K562 (cell line): ENCODE measurements around the gene NES. TPM values are rescaled to one million over a fixed set of nuclear protein-coding genes. Genes with fewer than 3 reads are reported as not detected.

Experiments used
- ATF1 ChIP-seq, 2 experiments: fragments of 450-650 bp in 1 of 2; IDR thresholded peaks; 2 replicates each; pipeline ENCODE4 v1.6.1; 2016; ENCODE audit warnings: missing compliant biosample characterization in 1 of 2, missing genetic modification characterization in 1 of 2
- CHD7 ChIP-seq: fragments of 200-600 bp; sonication (generic); IDR thresholded peaks from one replicate; pipeline ENCODE4 v1.6.1; 2012; ENCODE audit warnings: mild to moderate bottlenecking, low read depth, low read length, inconsistent platforms
- CTCF ChIP-seq, 3 experiments: IDR thresholded peaks in 2 of 3; conservative IDR thresholded peaks in 1 of 3; 2 replicates each; pipeline ENCODE4 v1.5.1; 2011 to 2012; ENCODE audit warnings: low read length in 3 of 3, mild to moderate bottlenecking in 3 of 3, control low read depth in 2 of 3, improper control_type of control experiment in 1 of 3, inconsistent platforms in 1 of 3, low read depth in 1 of 3, mixed read lengths in 1 of 3, moderate library complexity in 1 of 3; ENCODE audit not compliant: insufficient read depth in 2 of 3
- EHMT2 ChIP-seq: fragments of 450-650 bp; IDR thresholded peaks from 2 replicates; pipeline ENCODE4 v1.6.1; 2018; ENCODE audit warnings: antibody characterized with exemption
- MEIS2 ChIP-seq: fragments of 450-650 bp; IDR thresholded peaks from 2 replicates; pipeline ENCODE4 v1.6.1; 2014; ENCODE audit warnings: mild to moderate bottlenecking; ENCODE audit not compliant: partially characterized antibody
- MYC ChIP-seq, 2 experiments: fragments of 250-450 bp in 1 of 2; sonication (Bioruptor Pico) in 1 of 2; IDR thresholded peaks; 2 replicates each; pipeline versions ENCODE4 v1.5.1 to v1.6.1; 2012 to 2021; ENCODE audit warnings: low read depth in 2 of 2, borderline replicate concordance in 1 of 2, improper control_type of control experiment in 1 of 2, low read length in 1 of 2, mild to moderate bottlenecking in 1 of 2, moderate library complexity in 1 of 2
- SIN3A ChIP-seq, 2 experiments: fragments of 150-350 bp in 1 of 2; IDR thresholded peaks; 2 replicates each; pipeline ENCODE4 v1.6.1; 2011 to 2016; ENCODE audit warnings: borderline replicate concordance in 2 of 2, low read depth in 2 of 2, low read length in 2 of 2, mild to moderate bottlenecking in 2 of 2, moderate library complexity in 2 of 2; ENCODE audit not compliant: control insufficient read depth in 1 of 2
- SRF ChIP-seq, 2 experiments: fragments of 250-450, 450-650 bp in 1 of 2; sonication (Bioruptor Pico) in 1 of 2; sonication (generic) in 1 of 2; formaldehyde crosslinking; IDR thresholded peaks; 2 replicates each; pipeline versions ENCODE4 v1.5.0 to v1.5.1; 2020 to 2022; ENCODE audit warnings: mild to moderate bottlenecking in 1 of 2, missing genetic modification reagents in 1 of 2
- TEAD1 ChIP-seq, 2 experiments: fragments of 450-650 bp in 1 of 2; sonication (generic) in 1 of 2; formaldehyde crosslinking; IDR thresholded peaks; 2 replicates each; pipeline versions ENCODE4 v1.4.0 to v1.8.0; 2020 to 2022; ENCODE audit warnings: mild to moderate bottlenecking in 2 of 2, missing genetic modification reagents in 1 of 2
- U2AF2 ChIP-seq: fragments of 200-400 bp; formaldehyde crosslinking; optimal IDR thresholded peaks from 2 replicates; pipeline ENCODE3; 2017; ENCODE audit warnings: low read depth, mild to moderate bottlenecking, low read length
- USF1 ChIP-seq: sonication (generic); formaldehyde crosslinking; IDR thresholded peaks from 2 replicates; pipeline ENCODE4 v1.9.0; 2022; ENCODE audit warnings: mild to moderate bottlenecking, missing genetic modification reagents
- polyA plus RNA-seq, 8 experiments: library from polyadenylated mRNA; depleted of rRNA in 4 of 8; stranded (reverse) in 5 of 8; unstranded in 3 of 8; fragments of >200 nt; fragmentation: Nextera tagmentation in 2 of 8; fragmentation: Illumina TruSeq in 1 of 8; extraction: Ambion mirVana in 2 of 8; extraction: Trizol in 1 of 8; gene quantifications; 2 replicates each; pipeline versions ENCODE4 v1.2.1 to v1.2.3, GENCODE V29; 2011 to 2014; ENCODE audit warnings: inconsistent platforms in 1 of 8, missing spikeins in 1 of 8
- total RNA-seq, 7 experiments: library from RNA; depleted of rRNA in 6 of 7; stranded (reverse); fragments of >200 nt in 6 of 7; fragmentation: Illumina TruSeq in 2 of 7; extraction: Trizol in 2 of 7; gene quantifications; 2 replicates each; pipeline versions ENCODE4 v1.2.1 to v1.2.3, GENCODE V29; 2011 to 2021; ENCODE audit warnings: low replicate concordance in 1 of 7

The NES gene
- total and polyA plus RNA-seq, 9 of the 15 experiments (the other 6 are each of a cell fraction or from before 2014, with no cell fraction given) = 0.10 to 8.6 (median 4.2) TPM

GRCh38 chr1:156726549-156727226 lies 49.5 kb upstream of the NES start (continued):
- TF ChIP-seq CTCF (IDR thresholded peaks at IDR 0.05 in 2 of 3, conservative IDR thresholded peaks at IDR 0.05 in 1 of 3; ENCODE audit: insufficient read depth in 2 of 3, low read depth in 1 of 3, low read length in 3 of 3) (peak; percentile 78 to 89 (median 80)), SRF (CRISPR knock-in tag; IDR thresholded peaks at IDR 0.05) (0 out of 4 replicates have a peak, but pooled peaks of 1 of the 2 experiments have one; percentile 33), MYC (IDR thresholded peaks at IDR 0.05; ENCODE audit: low read depth, low read length) (peak; percentile 33; the same call in 1 of the 2 replicates), MYC (CRISPR knock-in tag; IDR thresholded peaks at IDR 0.05; ENCODE audit: borderline replicate concordance, low read depth) (no peak), CHD7 (no peak), EHMT2 (no peak), TEAD1 (CRISPR knock-in tag; IDR thresholded peaks at IDR 0.05) (peak; percentile 8 to 26; a peak in 1 of 4 replicates), U2AF2 (no peak), ATF1 (CRISPR knock-in tag; IDR thresholded peaks at IDR 0.05) (no peak), ATF1 (tag; IDR thresholded peaks at IDR 0.05) (no peak), USF1 (CRISPR knock-in tag) (no peak), SIN3A (IDR thresholded peaks at IDR 0.05; ENCODE audit: borderline replicate concordance in 2 of 2, control insufficient read depth in 1 of 2, low read depth in 2 of 2, low read length in 2 of 2) (0 out of 4 replicates have a peak, but pooled peaks of 1 of the 2 experiments have one; percentile 15), MEIS2 (peak; percentile 44)
